Mammary epithelial cell (primary cell): ENCODE results near the gene ATP1B1.

Source experiments
- EZH2 ChIP-seq: IDR thresholded peaks from 2 replicates; pipeline ENCODE4 v1.6.1; 2012; ENCODE audit warnings: low read length, inconsistent platforms, borderline replicate concordance
- TF ChIP-seq, protein P1 (sequence below), 2 donors: IDR thresholded peaks in 1 of 2; conservative IDR thresholded peaks in 1 of 2; 2 replicates each; pipeline ENCODE4 v1.5.1; 2011 to 2012; ENCODE audit warnings: inconsistent platforms in 2 of 2, low read length in 2 of 2, mild to moderate bottlenecking in 2 of 2, control low read depth in 1 of 2, low read depth in 1 of 2; ENCODE audit not compliant: insufficient read depth in 1 of 2; ENCODE audit errors: extremely low read depth in 1 of 2

DNA sequence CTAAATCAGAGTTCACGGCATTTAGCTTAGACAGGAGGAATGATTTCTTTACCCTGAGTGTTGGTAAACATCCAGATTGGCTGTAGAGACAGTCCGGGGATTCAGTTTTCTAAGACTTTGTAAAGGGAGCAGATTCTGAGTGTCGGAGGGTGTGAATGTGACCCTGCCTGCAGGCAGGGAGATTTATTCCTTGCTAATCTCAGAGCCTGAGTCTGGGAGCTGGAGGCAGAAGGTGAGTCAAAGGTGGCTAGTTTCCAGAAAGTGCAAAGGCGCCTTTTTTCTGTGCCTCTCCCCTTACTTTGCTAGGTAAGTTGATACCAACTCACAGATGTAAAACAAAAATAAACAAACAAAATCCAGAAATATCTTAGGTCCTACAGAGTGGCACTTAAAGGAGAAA is 11.7 kb downstream of the ATP1B1 start:
- TF ChIP-seq, protein P1, sequence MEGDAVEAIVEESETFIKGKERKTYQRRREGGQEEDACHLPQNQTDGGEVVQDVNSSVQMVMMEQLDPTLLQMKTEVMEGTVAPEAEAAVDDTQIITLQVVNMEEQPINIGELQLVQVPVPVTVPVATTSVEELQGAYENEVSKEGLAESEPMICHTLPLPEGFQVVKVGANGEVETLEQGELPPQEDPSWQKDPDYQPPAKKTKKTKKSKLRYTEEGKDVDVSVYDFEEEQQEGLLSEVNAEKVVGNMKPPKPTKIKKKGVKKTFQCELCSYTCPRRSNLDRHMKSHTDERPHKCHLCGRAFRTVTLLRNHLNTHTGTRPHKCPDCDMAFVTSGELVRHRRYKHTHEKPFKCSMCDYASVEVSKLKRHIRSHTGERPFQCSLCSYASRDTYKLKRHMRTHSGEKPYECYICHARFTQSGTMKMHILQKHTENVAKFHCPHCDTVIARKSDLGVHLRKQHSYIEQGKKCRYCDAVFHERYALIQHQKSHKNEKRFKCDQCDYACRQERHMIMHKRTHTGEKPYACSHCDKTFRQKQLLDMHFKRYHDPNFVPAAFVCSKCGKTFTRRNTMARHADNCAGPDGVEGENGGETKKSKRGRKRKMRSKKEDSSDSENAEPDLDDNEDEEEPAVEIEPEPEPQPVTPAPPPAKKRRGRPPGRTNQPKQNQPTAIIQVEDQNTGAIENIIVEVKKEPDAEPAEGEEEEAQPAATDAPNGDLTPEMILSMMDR (conservative IDR thresholded peaks at IDR 0.05 in 1 of 2, IDR thresholded peaks at IDR 0.05 in 1 of 2; ENCODE audit: extremely low read depth in 1 of 2, insufficient read depth in 1 of 2, low read depth in 1 of 2, low read length in 2 of 2) = no peak
- TF ChIP-seq EZH2 = no peak
